ENCODE measurements around the gene RAB3C.

The RAB3C gene

GRCh38 chr5:58893551-58893950 lies 310.7 kb downstream of the RAB3C start:
- H3K4me3 ChIP-seq (IDR thresholded peaks at IDR 0.05; ENCODE audit: insufficient read depth, low read depth, low read length): no peak overlapping the region
- no peaks in the 10 kb centered on the region for H3K36me3 ChIP-seq (ENCODE audit: insufficient read depth)
- H2AFZ ChIP-seq (ENCODE audit: low read depth): no peak overlapping the region
- no peak overlapping the region for H3K9ac ChIP-seq
- H3K4me2 ChIP-seq: no peak overlapping the region
- H4K20me1 ChIP-seq (ENCODE audit: insufficient read depth): no peaks in the 10 kb centered on the region
- H3K79me2 ChIP-seq (ENCODE audit: insufficient read depth, low read depth): no peaks in the 10 kb centered on the region
- TF ChIP-seq CTCF (conservative IDR thresholded peaks at IDR 0.05; ENCODE audit: low read depth, low read length): no peak
- H3K27ac ChIP-seq: no peak overlapping the region
- H3K27me3 ChIP-seq (ENCODE audit: insufficient read depth, low read depth): no peaks in the 10 kb centered on the region
- H3K4me1 ChIP-seq (ENCODE audit: low read depth, poor library complexity, severe bottlenecking): peaks cover 6% of the 10 kb centered on the region

- Histone ChIP-seq H3K27ac (no peak overlapping the region), H3K36me3 (ENCODE audit: insufficient read depth) (no peaks in the 10 kb centered on the region), H3K27me3 (ENCODE audit: insufficient read depth, low read depth) (no peaks in the 10 kb centered on the region), H3K79me2 (ENCODE audit: insufficient read depth, low read depth) (no peaks in the 10 kb centered on the region), H4K20me1 (ENCODE audit: insufficient read depth) (no peaks in the 10 kb centered on the region), H2AFZ (ENCODE audit: low read depth) (no peak overlapping the region), H3K4me3 (IDR thresholded peaks at IDR 0.05; ENCODE audit: insufficient read depth, low read depth, low read length) (no peak overlapping the region), H3K4me1 (ENCODE audit: low read depth, poor library complexity, severe bottlenecking) (no peaks in the 10 kb centered on the region), H3K9ac (no peak overlapping the region), H3K4me2 (no peak overlapping the region)
- no peak for TF ChIP-seq CTCF (conservative IDR thresholded peaks at IDR 0.05; ENCODE audit: low read depth, low read length)
These were observed 315.1 kb downstream of the RAB3C start for GRCh38 chr5:58898006-58898405.

- Histone ChIP-seq H2AFZ (ENCODE audit: low read depth) (no peak overlapping the region), H3K36me3 (ENCODE audit: insufficient read depth) (no peaks in the 10 kb centered on the region), H3K79me2 (ENCODE audit: insufficient read depth, low read depth) (no peaks in the 10 kb centered on the region), H3K9ac (no peak overlapping the region), H3K27ac (no peak overlapping the region), H3K4me2 (no peak overlapping the region), H3K4me3 (IDR thresholded peaks at IDR 0.05; ENCODE audit: insufficient read depth, low read depth, low read length) (no peak overlapping the region), H4K20me1 (ENCODE audit: insufficient read depth) (no peaks in the 10 kb centered on the region), H3K27me3 (ENCODE audit: insufficient read depth, low read depth) (no peaks in the 10 kb centered on the region), H3K4me1 (ENCODE audit: low read depth, poor library complexity, severe bottlenecking) (no peaks in the 10 kb centered on the region)
- TF ChIP-seq CTCF (conservative IDR thresholded peaks at IDR 0.05; ENCODE audit: low read depth, low read length): no peak
These were observed 315.7 kb downstream of the RAB3C start for GRCh38 chr5:58898538-58898937.

GRCh38 chr5:58901271-58901670 lies 318.4 kb downstream of the RAB3C start:
- Histone ChIP-seq H4K20me1 (ENCODE audit: insufficient read depth) (no peaks in the 10 kb centered on the region), H3K79me2 (ENCODE audit: insufficient read depth, low read depth) (no peaks in the 10 kb centered on the region), H3K27me3 (ENCODE audit: insufficient read depth, low read depth) (no peaks in the 10 kb centered on the region), H3K4me1 (ENCODE audit: low read depth, poor library complexity, severe bottlenecking) (no peaks in the 10 kb centered on the region), H3K4me2 (no peak overlapping the region), H3K9ac (no peak overlapping the region), H3K4me3 (IDR thresholded peaks at IDR 0.05; ENCODE audit: insufficient read depth, low read depth, low read length) (no peak overlapping the region), H3K27ac (no peak overlapping the region), H3K36me3 (ENCODE audit: insufficient read depth) (no peaks in the 10 kb centered on the region), H2AFZ (ENCODE audit: low read depth) (no peak overlapping the region)
- no peak for TF ChIP-seq CTCF (conservative IDR thresholded peaks at IDR 0.05; ENCODE audit: low read depth, low read length)

- Histone ChIP-seq H4K20me1 (ENCODE audit: insufficient read depth) (no peaks in the 10 kb centered on the region), H3K4me2 (no peak overlapping the region), H3K36me3 (ENCODE audit: insufficient read depth) (no peaks in the 10 kb centered on the region), H3K27me3 (ENCODE audit: insufficient read depth, low read depth) (no peaks in the 10 kb centered on the region), H3K4me3 (IDR thresholded peaks at IDR 0.05; ENCODE audit: insufficient read depth, low read depth, low read length) (no peak overlapping the region), H3K4me1 (ENCODE audit: low read depth, poor library complexity, severe bottlenecking) (no peaks in the 10 kb centered on the region), H2AFZ (ENCODE audit: low read depth) (no peak overlapping the region), H3K79me2 (ENCODE audit: insufficient read depth, low read depth) (no peaks in the 10 kb centered on the region), H3K27ac (no peak overlapping the region), H3K9ac (no peak overlapping the region)
- TF ChIP-seq CTCF (conservative IDR thresholded peaks at IDR 0.05; ENCODE audit: low read depth, low read length): no peak
These were observed 319.4 kb downstream of the RAB3C start for GRCh38 chr5:58902305-58902704.
